Gastrocnemius medialis (tissue), 4 donors: ENCODE measurements around the gene NUP188. TPM values are rescaled to one million over a fixed set of nuclear protein-coding genes. Genes with fewer than 3 reads are reported as not detected.
"Not testable (repeated sequence)": the region's sequence is repeated elsewhere in the genome, so short reads cannot be mapped to it uniquely, and the experiment has no call there.

Experiments
- ATAC-seq, 2 donors: fragments of 150-250 bp; one replicate each; pipeline ENCODE4 v1.9.1; 2016
- DNase-seq, 2 donors: peaks; one replicate each; pipeline ENCODE4 v3.0.0-alpha.2; 2019
- H3K27ac ChIP-seq, 4 donors: fragments of 200-600 bp; sonication (generic); 1 replicate in 1 of 4; 2 replicates in 3 of 4; pipeline ENCODE4 v1.5.1; 2016 to 2018; ENCODE audit warnings: mild to moderate bottlenecking in 2 of 4, moderate library complexity in 1 of 4
- H3K27me3 ChIP-seq, 3 donors: fragments of 200-600 bp; sonication (generic) in 2 of 3; 1 replicate in 1 of 3; 2 replicates in 2 of 3; pipeline versions ENCODE4 v1.5.1 to v1.6.0; 2016 to 2019; ENCODE audit warnings: mild to moderate bottlenecking in 1 of 3, moderate library complexity in 1 of 3
- H3K36me3 ChIP-seq, 2 donors: fragments of 200-600 bp; sonication (generic) in 1 of 2; one replicate each; pipeline ENCODE4 v1.5.1; 2017 to 2018
- H3K4me1 ChIP-seq, 2 donors: fragments of 200-600 bp; sonication (generic) in 1 of 2; one replicate each; pipeline ENCODE4 v1.5.1; 2016 to 2017; ENCODE audit warnings: mild to moderate bottlenecking in 2 of 2
- H3K4me3 ChIP-seq, 4 donors: fragments of 200-600 bp; sonication (generic) in 3 of 4; 1 replicate in 1 of 4; 2 replicates in 3 of 4; pipeline ENCODE4 v1.5.1; 2016 to 2019; ENCODE audit warnings: mild to moderate bottlenecking in 2 of 4
- H3K9me3 ChIP-seq, 3 donors: fragments of 200-600 bp; sonication (generic) in 2 of 3; 1 replicate in 1 of 3; 2 replicates in 2 of 3; pipeline ENCODE4 v1.5.1; 2016 to 2019
- POLR2A ChIP-seq, 2 donors: fragments of 450-650 bp; IDR thresholded peaks; one replicate each; pipeline ENCODE4 v1.6.1; 2017; ENCODE audit warnings: antibody characterized with exemption in 2 of 2, mild to moderate bottlenecking in 2 of 2, moderate library complexity in 2 of 2
- in situ Hi-C, 4 donors: fragments of 200-750 bp; cut with MboI; loops; one replicate each; pipeline versions ENCODE4 v1.15.0 to v1.8.0; 2017; ENCODE audit warnings: low sequenced_read_pairs in 4 of 4
- intact Hi-C: fragments of 100-400 bp; cut with DNase I; formaldehyde crosslinking; loops from one replicate; pipeline ENCODE4 v1.15.1; 2023; ENCODE audit warnings: low total_unique reads
- total RNA-seq, 4 donors: library from RNA; depleted of rRNA; stranded (reverse); fragments of >200 nt; gene quantifications; one replicate each; pipeline versions ENCODE4 v1.1.0 to v1.2.3, GENCODE V29; 2016
- TF ChIP-seq, protein P1 (sequence below), 5 experiments: fragments of 450-650 bp in 3 of 5; fragments of 200-600 bp in 2 of 5; sonication (generic) in 2 of 5; IDR thresholded peaks in 4 of 5; conservative IDR thresholded peaks in 1 of 5; 1 replicate in 4 of 5; 2 replicates in 1 of 5; pipeline ENCODE4 v1.5.1; 2016 to 2019; ENCODE audit warnings: antibody characterized with exemption in 5 of 5, mild to moderate bottlenecking in 3 of 5, moderate library complexity in 3 of 5

The NUP188 gene
- total RNA-seq, 4 donors from 2014 or later = 24.7 to 59.7 (median 30.3) TPM

- Histone ChIP-seq H3K9me3 (no peaks in the 10 kb centered on the region), H3K4me3 (no peak overlapping the region), H3K27me3 (no peaks in the 10 kb centered on the region), H3K27ac (no peak overlapping the region), H3K4me1 (peaks cover 14 to 19% of the 10 kb centered on the region in 2 donors), H3K36me3 (no peaks in the 10 kb centered on the region)
- no peak for ATAC-seq
- no peak for TF ChIP-seq POLR2A (IDR thresholded peaks at IDR 0.05)
- TF ChIP-seq, protein P1, sequence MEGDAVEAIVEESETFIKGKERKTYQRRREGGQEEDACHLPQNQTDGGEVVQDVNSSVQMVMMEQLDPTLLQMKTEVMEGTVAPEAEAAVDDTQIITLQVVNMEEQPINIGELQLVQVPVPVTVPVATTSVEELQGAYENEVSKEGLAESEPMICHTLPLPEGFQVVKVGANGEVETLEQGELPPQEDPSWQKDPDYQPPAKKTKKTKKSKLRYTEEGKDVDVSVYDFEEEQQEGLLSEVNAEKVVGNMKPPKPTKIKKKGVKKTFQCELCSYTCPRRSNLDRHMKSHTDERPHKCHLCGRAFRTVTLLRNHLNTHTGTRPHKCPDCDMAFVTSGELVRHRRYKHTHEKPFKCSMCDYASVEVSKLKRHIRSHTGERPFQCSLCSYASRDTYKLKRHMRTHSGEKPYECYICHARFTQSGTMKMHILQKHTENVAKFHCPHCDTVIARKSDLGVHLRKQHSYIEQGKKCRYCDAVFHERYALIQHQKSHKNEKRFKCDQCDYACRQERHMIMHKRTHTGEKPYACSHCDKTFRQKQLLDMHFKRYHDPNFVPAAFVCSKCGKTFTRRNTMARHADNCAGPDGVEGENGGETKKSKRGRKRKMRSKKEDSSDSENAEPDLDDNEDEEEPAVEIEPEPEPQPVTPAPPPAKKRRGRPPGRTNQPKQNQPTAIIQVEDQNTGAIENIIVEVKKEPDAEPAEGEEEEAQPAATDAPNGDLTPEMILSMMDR (IDR thresholded peaks at IDR 0.05 in 4 of 5, conservative IDR thresholded peaks at IDR 0.05 in 1 of 5) = no peak
- in situ Hi-C loops = no loop called here
- intact Hi-C loops = no loop called here
- no peak for DNase-seq
Measured at GRCh38 chr9:129033216-129033615, 85.7 kb downstream of the NUP188 start.

GRCh38 chr9:129035838-129036237 is 88.3 kb downstream of the NUP188 start:
- peak overlapping the region; percentile 79 to 94 (median 87) for H3K27ac ChIP-seq
- in situ Hi-C loops, H3K27me3 ChIP-seq, DNase-seq, H3K9me3 ChIP-seq, H3K36me3 ChIP-seq: not testable (repeated sequence)
- peak overlapping the region; percentile 37 to 98 (median 86) for H3K4me3 ChIP-seq
- ATAC-seq = peak; percentile 32 to 50
- intact Hi-C loops = loop anchor here (5.0 kb wide), 2 partner anchors 46 to 89 kb away; partner anchors contain the start of genes DOLK, DOLPP1 and NUP188
- H3K4me1 ChIP-seq = peaks cover 18 to 21% of the 10 kb centered on the region in 2 donors

DNA sequence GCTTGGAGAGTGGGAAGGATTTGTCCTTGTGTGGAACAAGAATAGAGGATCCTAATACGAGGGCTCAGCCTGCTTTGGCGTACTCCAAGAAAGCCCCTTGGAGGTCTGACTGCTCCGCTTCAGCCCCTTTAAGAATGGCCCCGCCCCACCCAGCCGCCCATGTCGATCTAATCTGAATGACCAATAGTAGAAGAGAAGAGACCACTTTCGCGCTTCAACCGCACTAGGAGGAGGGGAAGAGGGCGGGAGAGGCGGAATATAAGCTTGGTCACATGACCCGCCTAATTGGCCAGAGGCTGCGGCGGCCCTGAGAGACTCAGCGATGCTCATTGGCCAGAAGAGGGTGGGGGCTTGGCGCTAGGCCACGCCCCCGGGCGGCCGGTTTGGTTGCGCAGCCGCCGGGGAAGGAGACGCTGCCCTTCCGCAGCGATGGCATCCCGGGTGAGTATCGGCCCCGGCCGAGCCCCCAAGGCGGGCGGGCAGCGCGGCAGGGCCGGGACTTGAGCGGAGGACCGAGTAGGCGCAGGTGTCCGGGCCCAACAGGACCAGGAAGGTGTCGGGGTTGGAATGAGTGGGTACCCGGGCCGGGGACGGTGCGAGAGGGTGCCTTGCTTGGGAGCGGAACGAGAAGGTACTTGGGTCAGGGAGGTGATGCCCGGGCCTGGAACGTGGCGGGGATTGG is 88.9 kb downstream of the NUP188 start, which contains the start of gene MIGA2:
MIGA2 (plus strand) TSS at position 386 of the 682 bp plus-strand sequence. CDS start 3,969 bp downstream, outside the sequence.
- in situ Hi-C loops (no loop called here), intact Hi-C loops (loop anchor here (5.0 kb wide), 2 partner anchors 46 to 89 kb away; partner anchors contain the start of genes DOLK, DOLPP1 and NUP188)
- ATAC-seq (peak; percentile 99), DNase-seq (peak; percentile 98 to 99)
- peaks cover 18 to 21% of the 10 kb centered on the region in 2 donors for H3K4me1 ChIP-seq
- peaks cover 0 to 5% of the 10 kb centered on the region in 2 donors for H3K36me3 ChIP-seq
- H3K4me3 ChIP-seq = peak within 1 kb of the TSS; percentile 85 to 99 (median 92)
- peak within 1 kb of the TSS; percentile 79 to 94 (median 87) for H3K27ac ChIP-seq
- TF ChIP-seq, protein P1 (IDR thresholded peaks at IDR 0.05 in 4 of 5, conservative IDR thresholded peaks at IDR 0.05 in 1 of 5) = peak in 2 of 5 experiments; percentile 14 to 24
- peak; percentile 89 to 91 for TF ChIP-seq POLR2A (IDR thresholded peaks at IDR 0.05)
- no peaks in the 10 kb centered on the region for H3K27me3 ChIP-seq
- no peaks in the 10 kb centered on the region for H3K9me3 ChIP-seq

DNA sequence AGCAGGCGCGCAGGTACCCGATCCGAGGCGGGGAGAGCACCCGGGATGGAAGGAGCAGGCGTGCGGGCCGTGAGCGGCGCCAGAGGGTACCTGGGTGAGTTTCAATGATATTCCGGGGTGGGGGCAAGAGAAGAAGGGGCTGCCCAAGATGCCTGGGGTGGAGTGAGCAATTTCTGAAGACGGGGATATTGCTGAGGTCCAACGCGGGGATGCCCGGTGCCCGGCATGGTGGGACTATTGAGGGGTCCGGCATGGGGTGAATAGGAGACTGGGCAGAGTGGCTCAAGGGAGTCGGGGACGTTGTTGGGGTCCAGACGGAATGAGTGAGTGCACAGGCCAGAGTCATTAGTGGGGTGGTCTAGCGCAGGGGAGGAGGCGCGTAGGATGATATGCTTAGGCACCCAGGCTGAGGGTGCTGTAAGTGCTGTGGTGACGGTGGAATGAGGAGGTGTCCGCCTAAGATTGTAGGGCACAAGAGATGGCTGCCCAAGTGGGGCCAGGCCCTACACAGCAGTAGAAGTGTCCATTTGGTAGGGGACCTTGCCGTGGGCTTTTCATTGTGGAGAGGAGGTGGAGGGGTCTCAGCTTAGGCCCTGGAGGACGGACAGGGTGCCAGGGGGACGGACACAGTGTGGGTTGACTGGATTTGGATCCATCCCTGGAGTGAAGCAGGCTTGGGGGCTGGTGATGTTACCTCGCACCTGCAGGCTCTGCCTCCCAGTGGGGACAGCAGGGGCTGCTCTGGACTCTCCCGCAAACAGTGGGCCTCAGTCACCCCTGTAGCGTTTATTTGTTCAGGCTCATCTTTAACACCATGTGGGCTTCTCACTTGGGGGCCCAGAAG is 89.6 kb downstream of the NUP188 start:
- peak overlapping the region; percentile 85 to 99 (median 92) for H3K4me3 ChIP-seq
- H3K4me1 ChIP-seq = peaks cover 18 to 21% of the 10 kb centered on the region in 2 donors
- TF ChIP-seq POLR2A (IDR thresholded peaks at IDR 0.05) = no peak
- H3K9me3 ChIP-seq = no peaks in the 10 kb centered on the region
- H3K27me3 ChIP-seq = no peaks in the 10 kb centered on the region
- H3K36me3 ChIP-seq = peaks cover 0 to 13% of the 10 kb centered on the region in 2 donors
- ATAC-seq (peak in 1 of 2 donors; percentile 1), DNase-seq (no peak)
- intact Hi-C loops = loop anchor here (5.0 kb wide), 2 partner anchors 45 to 90 kb away; partner anchors contain the start of genes DOLK, DOLPP1 and NUP188
- peak overlapping the region; percentile 79 to 94 (median 87) for H3K27ac ChIP-seq
- in situ Hi-C loops = no loop called here

GRCh38 chr9:129037767-129038098 is 90.2 kb downstream of the NUP188 start:
- H3K36me3 ChIP-seq = peaks cover 0 to 19% of the 10 kb centered on the region in 2 donors
- TF ChIP-seq, protein P1 (IDR thresholded peaks at IDR 0.05 in 4 of 5, conservative IDR thresholded peaks at IDR 0.05 in 1 of 5) = no peak
- no peak for TF ChIP-seq POLR2A (IDR thresholded peaks at IDR 0.05)
- H3K27me3 ChIP-seq = no peaks in the 10 kb centered on the region
- H3K27ac ChIP-seq = peak overlapping the region; percentile 79 to 94 (median 87)
- in situ Hi-C loops (no loop called here), intact Hi-C loops (loop anchor here (5.0 kb wide), 2 partner anchors 45 to 90 kb away; partner anchors contain the start of genes DOLK, DOLPP1 and NUP188)
- no peaks in the 10 kb centered on the region for H3K9me3 ChIP-seq
- peaks cover 18 to 21% of the 10 kb centered on the region in 2 donors for H3K4me1 ChIP-seq
- DNase-seq (no peak), ATAC-seq (no peak)
- H3K4me3 ChIP-seq = peak overlapping the region; percentile 85 to 99 (median 92)
